NCI-H774 (cell line): Measurements from ENCODE around the gene PPM1B.
"Not testable (repeated sequence)": the region's sequence is repeated elsewhere in the genome, so short reads cannot be mapped to it uniquely, and the experiment has no call there.

Experiments
- DNase-seq: peaks from one replicate; lab custom pipeline; 2025; lab: John Stamatoyannopoulos, UW

PPM1B gene

DNA sequence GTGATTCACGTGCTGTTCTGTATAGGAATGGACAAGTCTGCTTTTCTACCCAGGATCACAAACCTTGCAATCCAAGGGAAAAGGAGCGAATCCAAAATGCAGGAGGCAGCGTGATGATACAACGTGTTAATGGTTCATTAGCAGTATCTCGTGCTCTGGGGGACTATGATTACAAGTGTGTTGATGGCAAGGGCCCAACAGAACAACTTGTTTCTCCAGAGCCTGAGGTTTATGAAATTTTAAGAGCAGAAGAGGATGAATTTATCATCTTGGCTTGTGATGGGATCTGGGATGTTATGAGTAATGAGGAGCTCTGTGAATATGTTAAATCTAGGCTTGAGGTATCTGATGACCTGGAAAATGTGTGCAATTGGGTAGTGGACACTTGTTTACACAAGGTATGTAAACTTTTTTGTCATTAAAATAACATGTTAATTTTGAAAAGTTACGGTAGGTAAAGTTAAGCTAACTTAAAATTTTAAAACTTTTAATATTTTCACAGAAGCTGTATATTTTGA, 33.0 kb downstream of the PPM1B start:
- no peak for DNase-seq

DNA sequence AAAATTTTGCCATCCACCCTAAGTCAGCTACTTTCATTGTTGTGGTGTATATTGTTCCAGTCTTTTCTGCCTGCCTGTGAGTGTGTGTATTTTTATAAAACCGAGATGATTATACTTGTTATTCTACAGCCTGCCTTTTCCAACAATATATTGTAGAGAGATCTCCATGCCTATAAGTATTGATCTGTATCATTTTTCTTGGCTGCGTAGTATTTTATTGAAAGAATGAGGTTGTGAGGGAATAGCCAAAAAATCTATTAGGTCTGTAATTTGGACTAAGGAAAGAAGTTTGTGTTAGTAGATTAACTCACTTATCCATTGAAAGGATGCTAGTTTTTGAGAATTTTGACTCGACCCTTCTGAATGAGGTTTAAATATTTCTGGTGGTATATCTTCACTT, 34.9 kb downstream of the PPM1B start:
- DNase-seq, result no peak

DNA sequence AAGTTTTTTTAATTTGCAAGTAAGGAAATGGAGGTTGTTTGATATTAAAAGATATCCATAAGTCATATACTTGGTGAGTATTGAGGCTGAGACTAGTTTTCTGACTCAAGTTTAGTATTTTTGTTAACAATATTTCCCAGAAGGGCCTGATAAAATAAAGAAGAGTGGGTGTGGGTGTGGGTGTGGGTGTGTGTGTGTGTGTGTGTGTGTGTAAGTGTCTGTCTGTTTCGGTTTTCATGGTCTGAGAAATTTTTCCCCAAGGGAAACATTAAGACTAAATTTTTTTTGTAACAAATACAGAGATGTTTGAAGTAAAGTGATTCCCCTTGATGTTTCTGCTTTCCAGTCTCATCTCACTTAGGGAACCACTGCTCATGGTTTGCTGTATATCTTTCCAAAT, 36.5 kb downstream of the PPM1B start:
- no peak for DNase-seq

DNA sequence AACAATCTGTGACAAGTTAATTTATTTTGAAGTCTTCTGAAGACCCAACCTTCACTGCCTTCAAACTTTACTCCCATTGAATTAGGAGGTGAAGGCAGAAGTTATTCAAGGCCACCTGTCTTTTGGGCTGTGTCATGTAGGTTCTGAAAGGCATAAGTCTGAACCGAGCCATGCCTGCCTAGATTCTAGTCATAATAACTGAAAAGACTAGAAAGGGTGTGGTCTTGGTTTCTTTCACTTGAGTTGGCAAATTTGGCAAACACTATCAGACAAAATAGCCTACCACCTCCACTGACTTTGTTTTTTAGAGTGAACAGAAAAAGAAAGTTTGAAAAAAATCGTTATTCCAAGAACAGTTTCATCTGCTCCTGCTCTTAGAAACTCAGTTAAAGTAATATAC, 38.4 kb downstream of the PPM1B start:
- DNase-seq, result no peak

DNA sequence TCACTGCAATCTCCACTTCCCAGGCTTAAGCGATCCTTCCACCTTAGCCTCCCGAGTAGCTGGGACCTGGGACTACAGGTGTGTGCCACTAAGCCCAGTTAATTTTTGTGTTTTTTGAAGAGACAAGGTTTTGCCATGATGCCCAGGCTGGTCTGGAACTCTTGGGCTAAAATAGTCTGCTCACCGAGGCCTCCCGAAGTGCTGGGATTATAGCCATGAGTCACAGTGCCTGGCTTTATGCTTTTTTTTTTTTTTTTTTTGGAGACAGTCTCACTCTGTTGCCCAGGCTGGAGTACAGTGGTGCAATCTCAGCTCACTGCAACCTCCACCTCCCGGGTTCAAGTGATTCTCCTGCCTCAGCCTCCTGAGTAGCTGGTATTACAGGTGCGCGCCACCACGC, 39.0 kb downstream of the PPM1B start:
- not testable (repeated sequence) for DNase-seq

DNA sequence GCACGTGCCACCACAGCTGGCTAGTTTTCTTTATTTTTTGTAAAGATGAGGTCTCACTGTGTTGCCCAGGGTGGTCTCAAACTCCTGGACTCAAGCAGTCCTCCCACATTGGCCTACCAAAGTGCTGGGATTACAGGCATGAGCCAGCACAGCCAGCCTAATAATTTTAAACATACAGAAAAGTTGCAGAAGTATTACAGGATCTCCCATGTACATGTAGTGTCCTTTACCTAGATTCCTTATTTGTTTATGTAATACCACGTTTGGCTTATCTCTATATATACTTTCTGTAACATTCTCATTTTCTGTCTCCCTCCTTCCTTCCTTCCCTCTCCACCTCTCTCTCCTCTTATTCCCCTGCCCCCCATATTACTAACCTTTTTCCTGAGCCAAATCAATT, 41.7 kb downstream of the PPM1B start:
- DNase-seq, result no peak

DNA sequence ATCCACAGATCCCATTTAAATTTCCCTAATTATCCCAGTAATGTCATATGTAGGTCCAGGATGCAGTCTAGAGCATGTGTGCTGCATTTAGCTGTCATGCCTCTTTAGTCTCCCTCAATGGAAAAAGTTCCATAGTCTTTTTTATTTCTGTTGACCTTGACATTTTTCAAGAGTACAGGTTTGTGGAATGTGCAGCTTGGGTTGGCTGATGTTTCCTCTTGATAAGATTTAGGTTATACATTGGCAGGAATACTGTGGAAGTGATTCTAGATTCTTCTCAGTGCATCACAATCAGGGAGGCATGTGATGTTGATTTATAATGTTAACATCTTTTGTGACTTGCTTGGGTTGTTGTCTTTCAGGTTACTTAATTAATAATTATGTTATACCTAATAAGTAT, 42.5 kb downstream of the PPM1B start:
- no peak for DNase-seq

DNA sequence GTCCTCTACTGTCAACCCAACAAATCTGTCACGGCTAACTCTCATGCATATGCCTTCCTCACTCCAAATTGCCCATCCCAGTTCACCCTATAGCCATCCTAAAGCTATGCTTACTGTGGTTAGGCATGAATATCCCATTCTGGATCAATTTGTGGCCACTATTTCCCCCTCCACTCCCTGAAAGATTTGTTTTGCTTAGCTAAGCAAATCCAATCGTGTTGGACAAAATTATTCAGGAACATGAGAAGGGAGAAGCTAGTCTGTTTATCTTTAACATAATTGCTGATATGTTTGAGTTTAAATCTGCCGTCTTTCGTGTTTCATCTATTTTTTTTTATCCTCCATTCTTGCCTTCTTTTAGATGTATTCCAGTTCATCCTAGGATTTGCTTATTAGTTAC, 43.6 kb downstream of the PPM1B start:
- DNase-seq, result no peak

DNA sequence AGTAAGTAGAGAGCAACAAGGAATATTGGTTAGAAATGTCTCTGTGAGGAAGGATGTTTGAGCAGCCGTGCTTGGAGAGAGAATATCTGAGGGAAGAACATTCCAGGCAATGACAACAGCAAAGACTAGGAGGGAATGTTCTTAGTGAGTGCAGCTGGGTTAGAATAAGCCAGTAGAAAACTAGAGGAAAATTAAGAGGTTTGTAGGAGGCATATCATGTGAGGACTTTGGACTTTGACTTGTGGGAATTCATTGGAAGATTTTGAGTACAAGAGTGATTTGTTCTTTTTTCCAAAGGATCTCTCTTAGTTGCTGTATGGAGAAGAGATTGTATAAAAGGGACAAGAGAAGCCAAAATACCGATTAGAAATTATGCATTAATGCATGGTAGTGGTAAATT, 47.2 kb downstream of the PPM1B start:
- DNase-seq, result no peak

DNA sequence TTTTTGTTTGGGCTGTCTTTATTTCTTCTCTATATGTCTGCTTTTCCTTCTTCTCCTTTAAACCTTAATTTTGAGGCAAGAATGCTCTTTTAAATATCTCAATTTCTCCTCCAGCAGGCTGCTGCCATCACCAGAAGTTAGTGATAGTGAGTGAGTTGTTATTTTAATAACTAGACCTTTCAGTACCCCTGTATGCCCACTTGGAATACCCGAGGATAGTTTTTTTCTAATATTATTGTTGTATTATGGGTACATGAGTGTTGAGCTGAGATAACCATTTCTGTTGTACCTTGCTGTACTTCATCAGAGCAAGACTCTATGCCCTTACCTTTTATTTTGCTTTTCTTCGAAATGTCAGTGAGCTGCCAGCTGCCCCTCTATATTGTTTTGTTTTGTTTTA, 50.1 kb downstream of the PPM1B start:
- no peak for DNase-seq

DNA sequence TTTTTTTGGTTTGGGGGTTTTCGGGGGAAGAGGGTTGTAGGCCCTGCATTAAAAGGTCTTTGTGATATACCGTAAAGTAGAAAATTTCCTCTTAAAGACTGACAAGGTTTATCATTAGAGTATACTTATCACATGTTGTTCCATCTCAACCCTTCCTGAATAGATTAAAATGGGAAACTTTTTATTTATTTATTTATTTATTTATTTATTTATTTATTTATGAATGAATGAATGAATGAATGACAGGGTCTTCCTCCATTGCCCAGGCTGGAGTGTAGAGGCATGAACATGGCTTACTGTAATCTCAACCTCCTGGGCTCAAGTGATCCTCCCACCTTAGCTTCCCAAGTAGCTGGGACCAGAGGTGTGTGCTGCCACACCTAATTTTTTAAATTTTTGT, 58.1 kb downstream of the PPM1B start:
- no peak for DNase-seq

DNA sequence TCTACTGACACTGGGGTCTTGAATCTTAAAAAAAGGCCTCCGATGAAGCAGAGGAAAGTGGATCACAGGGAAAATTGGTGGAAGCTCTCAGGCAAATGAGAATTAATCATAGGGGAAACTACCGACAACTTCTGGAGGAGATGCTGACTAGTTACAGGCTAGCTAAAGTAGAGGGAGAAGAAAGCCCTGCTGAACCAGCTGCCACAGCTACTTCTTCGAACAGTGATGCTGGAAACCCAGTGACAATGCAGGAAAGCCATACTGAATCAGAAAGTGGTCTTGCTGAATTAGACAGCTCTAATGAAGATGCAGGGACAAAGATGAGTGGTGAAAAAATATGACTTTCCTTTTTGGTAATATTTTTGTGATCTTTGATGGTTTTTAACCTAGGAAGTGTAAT, 61.7 kb downstream of the PPM1B start:
- DNase-seq, result no peak

DNA sequence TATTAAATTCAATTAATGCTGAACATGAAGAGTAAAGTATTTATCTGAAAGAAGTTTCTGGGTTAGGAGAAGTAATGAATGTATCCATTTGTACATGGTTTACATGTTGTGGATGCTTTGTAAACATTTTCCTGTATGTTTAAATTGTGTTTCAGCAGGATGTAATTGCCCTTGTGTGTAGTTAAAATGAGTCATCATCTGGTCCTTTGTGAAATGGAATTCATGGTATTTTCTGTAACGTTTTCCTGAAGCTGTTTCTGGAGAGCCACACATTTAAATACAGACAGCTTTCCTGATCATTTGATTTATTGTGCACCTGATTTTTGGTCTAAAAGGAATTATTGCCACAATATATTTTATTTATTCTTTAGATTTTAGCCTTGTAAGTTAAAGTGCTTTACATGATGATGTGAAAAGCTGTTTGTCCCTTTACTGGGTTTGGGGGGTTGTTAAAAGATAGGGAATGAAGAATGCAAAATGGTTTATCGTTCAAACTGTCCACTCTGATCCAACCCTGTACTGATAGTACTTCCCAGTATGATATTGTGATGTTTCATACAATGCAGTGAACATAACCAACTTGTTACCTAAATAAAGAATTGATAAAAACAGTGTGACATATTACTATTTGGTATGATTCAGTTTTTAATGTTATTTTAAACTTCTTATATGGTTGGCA, 64.9 kb downstream of the PPM1B start:
- DNase-seq, result peak; percentile 43

DNA sequence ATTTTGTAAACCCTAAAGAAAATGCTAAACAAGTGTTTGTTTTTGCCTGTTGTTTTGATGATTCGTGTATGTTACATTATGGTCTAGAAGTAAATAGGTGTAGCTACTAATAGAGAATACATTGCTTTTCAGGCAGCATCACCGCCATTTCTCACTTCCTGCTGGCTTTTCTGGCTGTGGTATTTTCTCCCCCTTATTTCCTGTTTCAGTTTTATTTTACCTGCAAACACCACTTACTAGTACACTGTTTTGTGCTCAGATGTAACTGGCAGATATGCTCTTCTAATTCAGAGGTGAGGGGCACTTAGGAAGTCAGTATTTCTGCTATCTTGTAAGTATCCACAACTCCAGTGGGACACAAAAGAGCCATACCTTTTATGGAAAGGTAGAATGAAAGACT, 68.5 kb downstream of the PPM1B start:
- no peak for DNase-seq

DNA sequence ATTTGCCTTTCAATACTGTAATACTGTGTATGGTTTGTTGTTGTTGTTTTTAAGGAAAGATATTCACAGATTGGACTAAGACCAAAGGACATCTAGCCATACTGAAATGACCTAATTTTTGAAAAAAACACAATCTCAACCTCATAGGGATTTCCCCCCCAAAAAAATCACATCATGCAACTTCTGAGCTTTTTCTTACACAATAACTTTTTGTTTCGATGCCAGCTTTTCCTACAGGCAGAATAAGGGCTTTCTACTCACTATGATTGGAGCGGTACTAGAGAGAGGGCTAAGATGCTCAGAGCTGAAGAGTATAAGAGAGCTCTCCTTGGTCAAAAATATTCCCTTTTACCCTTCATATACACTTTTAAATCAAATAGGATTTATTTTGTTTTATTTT, 74.2 kb downstream of the PPM1B start:
- DNase-seq, result no peak

DNA sequence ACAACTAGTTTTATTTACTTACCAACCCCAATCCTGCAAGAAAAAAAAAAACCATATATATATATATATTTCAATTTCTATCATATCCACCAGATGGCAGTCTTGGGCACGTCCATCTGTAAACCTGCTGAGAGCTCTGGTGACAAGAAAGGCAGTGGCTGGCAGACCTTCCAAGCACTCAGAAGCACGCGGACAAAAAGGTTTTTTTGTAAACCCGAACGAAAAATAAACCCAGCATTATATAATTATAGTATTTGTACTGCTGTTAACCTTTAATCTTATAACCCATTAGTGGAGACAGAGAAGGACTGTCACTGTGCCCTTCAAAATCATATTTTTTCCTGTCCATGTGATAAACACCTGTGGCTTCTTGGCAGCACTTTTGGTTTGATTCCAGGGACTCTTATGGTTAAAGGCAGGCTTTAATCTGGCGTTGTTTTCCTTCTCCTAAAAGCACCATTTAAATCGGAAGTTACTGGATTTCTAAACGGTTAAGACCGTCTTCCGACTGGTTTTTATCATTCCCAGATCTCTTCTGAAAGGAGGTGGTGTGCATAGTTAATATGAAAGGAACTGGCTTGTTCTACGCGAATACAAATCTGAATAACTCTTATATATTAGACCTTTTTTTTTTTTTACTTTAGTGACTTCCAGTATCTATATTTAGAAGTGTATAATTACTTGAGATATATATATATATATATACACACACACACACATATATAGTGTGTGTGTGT, 75.6 kb downstream of the PPM1B start:
- DNase-seq, result peak; percentile 81

DNA sequence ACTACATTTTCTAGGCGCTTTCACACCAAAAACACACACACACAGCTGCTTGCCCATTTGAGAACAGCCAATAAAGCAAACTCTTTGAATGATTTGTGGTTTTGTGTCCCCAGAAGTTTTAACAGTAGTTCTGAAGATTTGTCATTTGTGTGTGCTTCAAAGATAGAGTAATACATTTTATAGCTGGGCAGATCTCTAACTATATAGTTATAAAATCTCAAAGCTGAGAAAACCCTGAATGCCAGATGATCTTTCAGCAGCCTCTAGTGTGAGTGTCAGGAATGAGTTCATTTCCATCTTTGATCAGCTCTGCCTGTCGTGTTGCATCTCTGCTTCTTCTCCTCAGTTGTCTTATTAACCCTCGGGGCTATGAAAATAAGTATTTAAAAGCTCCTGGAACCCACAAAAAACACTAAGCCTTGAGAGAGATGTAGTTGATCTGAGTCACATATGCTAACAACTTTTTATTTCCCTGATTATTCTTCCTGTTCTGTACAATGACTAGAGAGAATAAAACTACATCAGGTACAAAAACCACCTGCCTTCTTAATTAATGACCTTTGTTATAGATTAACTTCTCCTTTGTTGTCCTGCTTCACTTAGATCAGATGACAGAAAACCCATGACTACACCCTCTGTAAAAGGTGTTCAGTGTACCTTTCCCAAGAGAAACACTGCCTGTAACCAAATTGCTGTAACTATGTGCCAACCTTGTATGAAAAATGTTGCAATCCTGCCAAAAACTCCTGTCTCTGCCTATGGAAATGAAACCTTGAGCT, 76.6 kb downstream of the PPM1B start:
- DNase-seq, result peak; percentile 23

DNA sequence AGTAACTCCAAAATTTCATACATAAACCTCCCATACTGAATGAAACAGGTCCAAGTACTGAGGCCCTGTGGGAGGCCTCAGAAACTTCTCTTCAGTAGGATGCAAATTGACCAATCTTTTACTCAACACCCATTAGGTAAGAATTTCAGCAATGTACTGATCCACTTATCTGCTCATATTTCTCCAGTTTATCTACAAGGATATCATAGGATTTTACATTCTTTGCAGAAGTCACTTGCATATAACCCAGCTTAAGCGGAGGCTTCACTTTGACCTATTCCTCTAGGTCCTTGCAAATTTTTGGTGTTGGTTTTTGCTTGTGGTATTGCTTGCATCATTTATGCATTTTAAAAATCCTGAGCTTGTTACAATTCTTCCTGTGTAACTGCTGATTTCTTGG, 77.8 kb downstream of the PPM1B start:
- DNase-seq, result no peak

DNA sequence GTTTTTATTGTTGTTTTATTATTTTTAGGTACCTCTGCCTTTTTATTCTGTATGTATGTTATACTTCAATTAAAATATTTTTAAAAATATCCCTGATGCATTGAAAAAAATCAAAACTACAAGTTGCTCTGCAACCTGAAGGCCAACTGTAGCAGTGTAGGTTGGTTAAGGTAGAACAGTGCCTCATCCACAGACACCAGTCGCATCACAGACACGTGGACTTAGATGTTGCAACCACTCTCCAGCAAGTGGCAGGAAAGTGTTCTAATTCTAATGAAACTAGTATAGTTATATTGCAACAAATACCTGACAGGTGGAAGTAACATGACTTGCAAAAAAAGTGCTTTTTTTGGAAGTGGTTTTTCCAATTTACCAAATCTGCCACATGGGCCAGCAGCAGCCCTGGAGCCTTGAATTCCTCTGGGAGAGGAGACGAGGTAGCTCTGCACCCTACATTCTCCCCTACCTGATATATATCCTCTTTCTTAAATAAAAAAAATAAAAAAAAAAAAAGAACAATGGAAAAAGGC, 78.2 kb downstream of the PPM1B start:
- no peak for DNase-seq

DNA sequence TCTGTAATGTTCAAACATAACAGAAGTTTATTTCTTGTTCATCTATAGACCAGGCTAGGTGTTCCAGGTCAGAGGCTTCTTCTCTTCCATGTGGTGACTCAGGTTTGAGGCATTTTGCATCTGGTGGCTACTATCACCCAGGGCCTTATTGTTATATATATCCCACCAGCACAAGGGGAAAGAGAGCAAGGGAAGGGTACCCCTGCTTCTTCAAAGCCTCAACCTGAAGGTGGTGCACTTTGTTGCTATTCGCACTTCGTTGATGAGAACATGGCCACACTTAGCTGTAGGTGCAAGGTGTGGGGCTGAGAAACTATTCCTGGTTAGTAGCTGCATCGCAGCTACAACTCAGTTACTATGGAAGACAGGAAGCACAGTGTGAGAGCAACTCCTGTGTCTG, 79.2 kb downstream of the PPM1B start:
- no peak for DNase-seq

DNA sequence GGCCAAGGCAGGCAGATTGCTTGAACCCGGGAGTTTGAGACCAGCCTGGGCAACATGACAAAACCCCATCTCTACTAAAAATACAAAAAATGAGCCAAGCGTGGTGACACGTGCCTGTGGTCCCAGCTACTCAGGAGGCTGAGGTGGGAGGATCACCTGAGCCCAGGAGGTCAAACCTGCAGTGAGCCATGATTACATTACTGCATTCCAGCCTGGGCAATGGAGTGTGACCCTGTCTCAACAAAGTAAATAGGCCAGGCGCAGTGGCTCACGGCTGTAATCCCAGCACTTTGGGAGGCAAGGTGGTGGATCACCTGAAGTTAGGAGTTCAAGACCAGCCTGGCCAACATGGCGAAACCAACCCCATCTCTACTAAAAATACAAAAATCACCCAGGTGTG, 80.6 kb downstream of the PPM1B start:
- DNase-seq, result not testable (repeated sequence)

DNA sequence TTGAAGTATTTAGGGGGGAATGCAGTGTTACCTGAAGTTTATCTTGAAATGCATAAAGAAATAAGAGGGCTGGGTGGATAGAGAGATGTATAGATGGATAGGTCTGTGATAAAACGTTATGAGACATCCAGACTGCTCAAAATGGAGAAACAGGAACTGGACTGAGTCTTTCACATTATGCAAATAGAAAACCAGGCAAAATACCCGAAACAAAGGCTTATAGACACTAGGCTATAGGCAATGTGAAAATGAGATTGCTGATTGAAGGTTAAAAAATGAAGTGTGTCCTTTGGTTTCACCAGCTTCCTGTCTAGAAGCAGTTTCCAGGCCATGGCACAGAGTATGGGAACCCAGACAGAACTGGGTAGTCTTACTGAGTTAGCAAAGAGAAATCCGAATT, 81.7 kb downstream of the PPM1B start:
- DNase-seq, result no peak

DNA sequence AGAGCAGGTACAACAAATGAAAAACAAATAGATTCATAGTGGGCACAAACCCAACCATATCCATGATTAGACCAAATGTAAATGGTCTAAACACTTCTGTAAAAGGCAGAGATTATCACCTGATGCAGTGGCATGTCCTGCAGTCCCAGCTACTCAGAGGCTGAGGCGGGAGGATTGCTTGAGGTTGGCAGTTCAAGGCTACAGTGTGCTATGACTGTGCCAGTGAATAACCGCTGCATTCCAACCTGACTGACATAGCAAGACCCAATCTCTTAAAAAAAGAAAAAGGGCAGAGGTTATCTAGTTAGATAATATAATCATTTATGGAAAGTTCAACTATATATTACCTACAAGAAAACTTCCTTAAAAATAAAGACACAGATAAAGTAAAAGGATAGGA, 85.3 kb downstream of the PPM1B start:
- no peak for DNase-seq
